Right kidney (tissue), 1 donor: ENCODE data around the gene NOB1.

Experiments used
- DNase-seq: peaks from one replicate; pipeline ENCODE4 v3.0.0-alpha.2; 2016

NOB1 gene

DNA sequence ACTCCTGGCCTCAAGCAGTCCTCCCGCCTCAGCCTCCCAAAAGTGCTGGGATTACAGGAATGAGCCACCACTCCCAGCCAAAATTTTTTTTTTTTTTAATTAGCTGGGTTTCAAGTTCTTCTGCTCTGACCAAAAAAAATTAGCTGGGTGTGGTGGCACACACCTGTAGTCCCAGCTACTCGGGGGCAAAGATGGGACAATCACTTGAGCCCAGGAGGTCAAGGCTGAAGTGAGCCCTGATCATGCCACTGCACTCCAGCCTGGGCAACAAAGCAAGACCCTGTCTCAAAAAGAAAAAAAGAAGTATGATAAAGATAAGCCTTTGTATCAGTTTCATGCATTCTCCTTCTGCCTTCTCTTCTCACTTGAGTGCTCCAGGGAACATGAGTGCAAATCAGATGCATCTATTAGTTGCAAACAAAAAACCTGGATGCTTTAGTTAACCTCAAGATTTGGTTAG, 30.3 kb downstream of the NOB1 start:
- DNase-seq = no peak

- no peak for DNase-seq
Observed at GRCh38 chr16:69721441-69721957, 33.2 kb downstream of the NOB1 start.

DNA sequence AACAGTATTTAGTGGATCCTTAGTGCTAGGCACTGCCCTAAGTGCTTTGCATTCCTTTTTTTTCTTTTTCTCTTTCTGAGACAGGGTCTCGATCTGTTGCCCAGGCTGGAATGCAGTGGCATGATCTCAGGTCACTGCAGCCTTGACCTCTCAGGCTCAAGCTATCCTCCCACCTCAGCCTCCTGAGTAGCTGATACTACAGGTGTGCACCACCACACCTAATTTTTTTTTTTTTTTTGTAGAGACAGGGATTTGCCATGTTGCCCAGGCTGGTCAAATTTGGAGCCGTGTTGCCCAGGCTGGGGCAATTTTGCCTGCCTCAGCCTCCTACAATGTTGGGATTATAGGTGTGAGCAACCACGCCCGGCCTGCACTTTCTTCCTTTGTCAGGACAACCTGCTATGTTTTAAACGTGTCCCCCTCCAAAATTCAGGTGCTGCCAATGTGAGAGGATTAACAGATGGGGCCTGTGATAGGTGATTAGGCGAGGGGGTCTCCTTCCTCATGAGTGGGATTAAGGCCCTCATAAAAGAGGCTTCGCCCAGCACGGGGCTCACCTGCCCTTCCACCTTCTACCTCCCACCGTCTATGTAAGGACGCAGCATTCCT, 33.8 kb downstream of the NOB1 start:
- DNase-seq = no peak

- DNase-seq = no peak
Observed at GRCh38 chr16:69718111-69718764, 36.5 kb downstream of the NOB1 start.

DNA sequence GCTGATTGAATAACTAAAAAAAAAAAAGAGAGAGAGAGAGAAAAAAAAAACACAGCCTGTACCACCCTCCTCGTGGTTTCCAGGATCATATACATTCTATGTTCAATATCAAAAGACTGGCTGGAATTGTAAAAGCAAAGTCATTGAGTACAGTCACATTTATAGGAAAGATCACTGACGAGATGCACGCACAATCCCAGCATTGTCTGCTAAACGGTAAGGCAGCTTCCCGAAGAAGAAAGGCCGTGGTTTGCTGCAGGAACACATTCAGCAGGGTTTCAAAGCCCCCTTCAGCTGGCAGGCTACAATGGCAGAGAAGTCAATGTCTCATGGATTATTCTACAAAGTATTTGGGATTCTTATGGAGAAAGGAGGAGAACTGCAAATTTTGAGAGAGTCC, 37.7 kb downstream of the NOB1 start:
- no peak for DNase-seq

DNA sequence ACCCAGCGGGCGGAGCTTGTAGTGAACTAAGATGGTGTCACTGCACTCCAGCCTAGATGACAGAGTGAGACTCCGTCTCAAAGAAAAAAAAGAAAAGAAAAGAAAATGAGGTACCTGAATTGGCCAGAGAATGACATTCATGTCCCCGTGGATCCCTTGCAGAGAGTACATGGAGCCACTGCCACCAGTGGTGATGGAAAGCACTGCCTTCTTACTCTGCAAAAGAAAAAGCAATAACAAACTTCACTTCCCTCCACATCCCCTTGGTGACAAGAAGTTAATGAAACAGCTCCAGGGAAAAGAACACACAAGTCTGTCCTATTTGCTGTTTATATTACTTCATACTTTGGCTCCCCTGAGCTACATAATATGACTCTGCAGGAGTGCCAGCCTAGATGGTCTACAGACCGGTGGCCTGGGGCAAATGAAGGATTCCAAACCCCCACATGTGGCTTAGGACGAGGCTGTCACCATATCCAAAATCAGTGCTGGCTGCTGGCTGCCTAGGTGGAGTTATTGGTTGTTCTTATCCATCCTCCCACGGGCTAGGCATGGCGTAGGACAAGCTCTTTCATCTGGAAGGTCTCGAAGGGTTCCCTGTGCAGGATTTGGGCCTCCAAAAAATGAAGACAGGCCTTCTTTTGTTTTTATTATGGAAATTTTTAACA, 41.7 kb downstream of the NOB1 start:
- DNase-seq = no peak

GRCh38 chr16:69712277-69712676, 42.4 kb downstream of the NOB1 start:
- no peak for DNase-seq

DNA sequence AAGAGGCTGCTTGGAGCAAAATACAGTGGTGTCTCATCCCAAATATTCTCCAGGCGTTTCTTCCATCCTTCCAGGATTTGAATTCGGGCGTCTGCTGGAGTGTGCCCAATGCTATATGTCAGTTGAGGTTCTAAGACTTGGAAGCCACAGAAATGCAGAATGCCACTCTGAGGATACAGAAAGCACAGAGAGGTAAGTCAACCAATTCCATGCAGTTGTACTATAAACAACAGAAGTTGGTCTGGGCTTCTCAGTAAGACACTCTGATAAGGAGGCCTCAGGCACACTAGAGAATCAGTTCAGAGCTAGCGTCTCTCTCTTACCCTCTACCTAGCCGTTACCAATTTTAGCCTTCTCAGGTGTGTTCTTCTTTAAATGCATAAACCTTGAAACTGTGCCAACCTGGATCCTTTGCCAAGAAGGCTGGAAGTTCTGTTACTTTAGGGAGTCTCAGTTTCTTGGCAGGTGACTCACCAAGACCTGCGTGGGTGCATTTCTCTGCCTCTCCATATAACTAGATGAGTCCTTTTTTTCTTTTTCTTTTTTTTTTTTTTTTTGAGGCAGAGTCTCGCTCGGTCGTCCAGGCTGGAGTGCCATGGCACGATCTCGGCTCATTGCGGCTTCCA, 43.5 kb downstream of the NOB1 start:
- no peak for DNase-seq

DNA sequence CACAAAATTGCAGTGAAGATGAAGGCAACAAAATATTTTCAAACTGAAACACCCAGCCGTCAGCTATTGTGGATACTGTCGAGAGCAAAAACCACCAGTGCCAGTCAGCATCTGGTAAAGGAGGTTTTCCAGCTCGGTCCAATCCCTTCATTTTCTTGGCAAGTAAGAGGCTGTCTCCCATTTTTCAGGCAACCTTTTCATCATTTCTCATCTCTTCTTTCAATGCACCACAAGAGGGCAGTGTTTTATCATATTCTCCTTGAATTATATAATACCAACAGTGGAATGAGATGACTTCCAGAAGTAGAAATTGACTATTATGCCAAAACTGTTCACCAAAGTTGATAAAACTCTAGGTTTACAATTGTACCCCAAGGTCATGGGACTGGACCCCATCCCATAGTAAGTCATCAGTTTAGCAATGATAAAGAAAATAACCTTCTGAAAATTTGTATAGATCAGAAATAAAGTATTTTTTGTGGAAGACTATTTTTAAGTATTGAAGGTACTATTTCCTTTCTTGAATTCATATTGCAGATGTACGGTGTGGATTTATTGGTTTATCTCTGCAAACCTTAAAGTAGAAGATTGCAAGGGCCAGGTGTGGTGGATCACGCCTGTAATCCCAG, 45.2 kb downstream of the NOB1 start:
- DNase-seq = no peak

- no peak for DNase-seq
Observed at GRCh38 chr16:69707920-69708683, 46.6 kb downstream of the NOB1 start.

- no peak for DNase-seq
Observed at GRCh38 chr16:69706975-69707340, 47.8 kb downstream of the NOB1 start.

DNA sequence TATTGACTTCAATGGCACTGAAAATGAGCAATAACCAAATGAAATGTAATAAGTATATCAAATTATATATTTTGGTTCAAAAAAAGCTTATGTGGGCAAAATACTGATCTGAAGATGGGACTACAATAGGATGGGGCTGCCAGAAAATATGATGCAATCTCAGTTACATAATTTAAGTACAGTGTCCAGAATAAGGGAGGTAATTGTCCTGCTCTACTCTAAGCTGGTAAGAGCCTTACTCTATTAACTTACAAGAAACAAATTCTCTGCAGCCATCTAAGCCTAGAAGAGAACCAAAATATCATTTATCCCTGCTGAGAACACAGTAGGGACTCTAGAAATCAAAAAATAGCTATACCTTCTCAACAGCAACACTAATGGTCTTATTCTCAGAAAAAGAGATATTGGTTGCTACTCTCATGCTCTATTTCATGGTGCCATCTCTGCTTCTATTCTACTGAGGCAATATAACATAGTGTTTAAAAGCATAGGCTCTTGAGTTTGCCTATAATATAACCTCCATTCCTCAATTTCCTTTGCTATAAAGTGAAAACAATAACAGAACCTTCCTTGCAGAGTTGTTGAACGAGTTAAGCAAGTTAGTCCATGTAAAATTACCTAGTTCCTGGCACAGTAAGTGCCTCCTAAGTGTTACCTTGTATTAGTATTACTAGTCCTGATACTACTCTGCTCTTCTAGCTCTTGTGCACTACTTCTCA, 48.3 kb downstream of the NOB1 start:
- no peak for DNase-seq

DNA sequence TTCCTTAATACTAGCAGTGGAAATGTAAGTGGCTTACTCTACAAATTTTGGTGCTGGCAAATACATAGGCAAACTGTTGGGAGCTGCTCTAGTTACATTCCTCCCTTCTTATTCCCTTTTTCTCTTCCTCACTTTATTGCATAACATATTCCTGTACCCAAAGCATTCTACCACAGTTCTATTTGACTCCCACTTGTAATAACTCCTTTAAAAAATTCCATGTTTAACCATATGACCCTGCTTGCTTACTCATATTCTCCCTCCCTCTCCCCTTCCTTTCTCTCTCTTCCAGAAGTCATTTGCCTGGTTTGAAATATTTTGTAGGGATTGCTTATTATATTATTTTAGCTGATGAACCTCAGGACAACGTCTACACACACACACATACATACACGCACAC, 51.1 kb downstream of the NOB1 start:
- no peak for DNase-seq

- DNase-seq = no peak
Observed at GRCh38 chr16:69701866-69702265, 52.9 kb downstream of the NOB1 start.

GRCh38 chr16:69701452-69701851, 53.3 kb downstream of the NOB1 start:
- DNase-seq = no peak

DNA sequence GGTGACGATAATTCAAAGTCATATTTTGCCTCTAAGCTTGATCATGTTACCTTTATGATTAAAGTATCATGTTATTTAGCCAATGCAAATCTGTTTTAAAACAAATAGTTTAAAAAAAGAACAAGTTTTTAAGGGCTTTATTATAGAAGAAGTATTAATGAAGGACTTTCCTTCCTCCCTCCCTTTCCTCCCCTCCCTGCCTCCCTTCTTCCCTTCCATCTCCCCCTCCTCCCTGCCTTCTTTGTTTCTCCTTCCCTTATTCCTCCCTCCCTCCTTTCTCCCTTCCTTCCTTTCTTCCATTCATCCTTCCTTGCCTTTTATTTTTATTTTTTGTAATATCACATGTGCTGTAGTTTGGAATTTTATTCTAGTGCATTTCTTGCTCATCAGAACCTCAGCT, 54.8 kb downstream of the NOB1 start:
- no peak for DNase-seq

DNA sequence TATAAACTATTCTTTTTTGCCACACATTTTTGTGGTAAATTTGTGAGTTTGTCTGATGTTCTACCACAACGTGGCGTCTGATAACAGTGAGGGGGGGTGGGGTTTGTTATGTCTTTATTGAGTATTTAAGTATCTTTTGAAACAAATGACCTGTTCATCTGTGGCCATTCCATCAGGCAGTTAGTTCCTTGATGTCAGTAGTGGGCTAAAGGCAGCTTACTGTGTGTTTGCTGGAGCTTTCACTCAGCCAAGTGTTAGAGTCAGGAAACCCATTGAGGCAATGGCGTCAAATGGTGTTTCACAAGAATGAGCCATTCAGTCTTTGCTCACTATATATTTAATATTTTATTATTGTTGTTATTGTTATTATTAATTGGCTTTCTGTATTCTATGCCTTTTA, 56.3 kb downstream of the NOB1 start:
- DNase-seq = no peak

DNA sequence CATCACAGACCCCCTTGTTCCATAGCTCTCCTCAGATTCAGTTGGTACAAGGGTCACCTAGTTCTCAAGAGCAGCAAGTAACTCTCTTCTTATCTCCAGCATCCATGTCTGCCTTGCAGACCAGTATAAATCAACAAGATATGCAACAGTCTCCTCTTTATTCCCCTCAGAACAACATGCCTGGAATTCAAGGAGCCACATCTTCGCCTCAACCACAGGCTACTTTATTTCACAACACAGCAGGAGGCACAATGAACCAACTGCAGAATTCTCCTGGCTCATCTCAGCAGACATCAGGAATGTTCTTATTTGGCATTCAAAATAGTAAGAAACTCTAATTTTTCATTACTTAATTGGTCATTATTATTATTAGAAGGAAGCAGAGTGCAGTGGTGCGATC, 60.8 kb downstream of the NOB1 start:
- no peak for DNase-seq

GRCh38 chr16:69691980-69692911, 62.5 kb downstream of the NOB1 start:
- no peak for DNase-seq
